Measurements from ENCODE around the gene HSPB2.
A peak's percentile ranks its signal among the peaks of the same experiment; 100 is the strongest.
"Not testable (repeated sequence)": the region's sequence is repeated elsewhere in the genome, so short reads cannot be mapped to it uniquely, and the experiment has no call there.

The HSPB2 gene

DNA sequence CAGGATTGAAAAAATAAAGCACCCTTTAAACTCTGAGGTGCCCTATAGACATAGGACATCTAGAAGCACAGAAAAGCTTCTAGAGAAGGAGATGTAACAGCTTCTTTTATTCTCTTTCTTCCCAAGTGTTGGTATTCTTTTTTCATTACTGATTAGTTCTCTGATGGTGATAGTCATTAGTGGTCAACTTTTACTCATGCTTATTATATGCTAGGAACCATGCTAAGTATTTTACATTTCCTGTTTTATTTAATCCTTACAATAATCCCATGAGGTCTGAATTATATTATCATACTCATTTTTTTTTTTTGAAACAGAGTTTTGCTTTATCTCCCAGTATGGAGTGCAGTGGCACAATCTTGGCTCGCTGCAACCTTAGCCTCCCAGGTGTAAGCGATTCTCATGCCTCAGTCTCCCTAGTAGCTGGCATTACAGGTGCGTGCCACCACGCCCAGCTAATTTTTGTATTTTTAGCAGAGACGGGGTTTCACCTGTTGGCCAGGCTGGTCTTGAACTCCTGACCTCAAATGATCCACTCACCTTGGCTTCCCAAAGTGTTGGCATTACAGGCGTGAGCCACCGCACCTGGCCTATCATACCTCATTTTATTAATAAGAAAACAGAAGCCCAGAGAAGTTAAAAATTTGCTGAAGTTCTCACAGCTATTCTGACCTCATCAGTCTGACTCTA lies 9.2 kb downstream of the HSPB2 start:
- TF ChIP-seq POLR2A (IDR thresholded peaks at IDR 0.05; ENCODE audit: low read length): no peak
- TF ChIP-seq GATA1 (IDR thresholded peaks at IDR 0.05; ENCODE audit: low read depth, low read length): no peak
- no peak for DNase-seq

GRCh38 chr11:111922803-111923202 lies 10.3 kb downstream of the HSPB2 start:
- DNase-seq: peak in 1 of 2 experiments; percentile 52
- TF ChIP-seq GATA1 (IDR thresholded peaks at IDR 0.05; ENCODE audit: low read depth, low read length) (no peak), POLR2A (IDR thresholded peaks at IDR 0.05; ENCODE audit: low read length) (no peak)

DNA sequence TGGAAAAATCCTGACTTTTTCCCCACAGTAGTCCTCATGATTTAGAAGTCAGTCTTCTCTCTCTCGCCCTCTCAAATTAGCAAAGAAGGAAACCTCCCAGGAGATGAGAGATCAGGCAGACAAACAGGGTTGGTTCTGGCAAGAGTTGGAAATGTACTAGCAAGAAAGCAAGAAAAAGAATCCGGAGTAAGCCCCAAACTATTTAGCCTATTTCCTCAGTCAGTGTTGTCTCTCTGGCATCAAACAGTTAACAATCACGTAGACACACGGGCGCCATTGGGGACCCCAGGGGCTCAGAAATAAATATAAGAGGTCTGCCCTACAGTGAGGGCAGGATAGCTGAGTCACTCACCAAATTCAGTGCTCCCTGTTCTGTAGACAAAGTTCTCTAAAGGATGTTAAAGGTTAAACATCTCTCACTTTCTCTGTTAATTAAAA lies 10.8 kb downstream of the HSPB2 start:
- DNase-seq: no peak
- no peak for TF ChIP-seq GATA1 (IDR thresholded peaks at IDR 0.05; ENCODE audit: low read depth, low read length)
- no peak for TF ChIP-seq POLR2A (IDR thresholded peaks at IDR 0.05; ENCODE audit: low read length)

DNA sequence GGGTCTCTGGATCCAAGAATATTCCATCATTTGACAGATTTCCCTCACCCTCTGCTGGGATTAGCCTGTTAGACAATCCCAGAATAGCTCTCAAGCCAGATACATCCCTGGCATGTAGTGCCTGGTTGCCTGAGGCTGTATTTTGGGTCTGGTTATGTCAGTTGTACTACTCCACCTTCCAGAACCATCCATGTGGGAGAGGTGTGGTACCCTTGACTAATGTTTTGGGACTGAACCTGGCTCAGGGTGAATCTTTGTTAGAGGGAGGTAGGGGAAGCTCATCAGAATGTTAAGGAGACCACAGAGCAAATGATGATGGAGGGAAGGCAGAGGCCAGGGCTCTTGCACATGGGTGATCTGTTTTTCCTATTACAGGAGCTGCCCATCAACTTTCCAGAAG lies 11.4 kb downstream of the HSPB2 start:
- DNase-seq: no peak
- TF ChIP-seq POLR2A (IDR thresholded peaks at IDR 0.05; ENCODE audit: low read length) (no peak), GATA1 (IDR thresholded peaks at IDR 0.05; ENCODE audit: low read depth, low read length) (no peak)

GRCh38 chr11:111925953-111926352 lies 13.4 kb downstream of the HSPB2 start:
- no peak for DNase-seq
- no peak for TF ChIP-seq POLR2A (IDR thresholded peaks at IDR 0.05; ENCODE audit: low read length)
- no peak for TF ChIP-seq GATA1 (IDR thresholded peaks at IDR 0.05; ENCODE audit: low read depth, low read length)

- TF ChIP-seq GATA1 (IDR thresholded peaks at IDR 0.05; ENCODE audit: low read depth, low read length) (no peak), POLR2A (IDR thresholded peaks at IDR 0.05; ENCODE audit: low read length) (peak; percentile 86)
- peak; percentile 100 for DNase-seq
Observed at GRCh38 chr11:111926505-111927391, 14.2 kb downstream of the HSPB2 start.

GRCh38 chr11:111930472-111930871 lies 17.9 kb downstream of the HSPB2 start:
- DNase-seq: no peak
- TF ChIP-seq POLR2A (IDR thresholded peaks at IDR 0.05; ENCODE audit: low read length) (no peak), GATA1 (IDR thresholded peaks at IDR 0.05; ENCODE audit: low read depth, low read length) (no peak)

DNA sequence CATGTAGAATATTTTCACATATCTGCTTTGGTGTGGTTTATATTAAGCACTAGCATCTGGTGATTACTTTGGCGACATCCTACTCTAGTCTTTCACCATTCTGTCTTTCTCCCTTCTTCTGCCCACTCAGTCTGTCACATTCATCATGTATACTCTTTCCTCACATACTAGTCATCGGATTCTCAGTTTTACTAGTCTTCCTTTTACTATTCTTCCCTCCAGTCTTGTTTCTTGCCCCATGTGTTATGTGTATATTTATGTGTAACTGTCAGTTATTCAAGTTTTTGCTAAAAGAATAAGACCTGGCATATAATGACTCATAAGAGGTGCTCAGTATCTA lies 20.0 kb downstream of the HSPB2 start:
- TF ChIP-seq POLR2A (IDR thresholded peaks at IDR 0.05; ENCODE audit: low read length) (no peak), GATA1 (IDR thresholded peaks at IDR 0.05; ENCODE audit: low read depth, low read length) (no peak)
- no peak for DNase-seq

GRCh38 chr11:111933176-111933575 lies 20.6 kb downstream of the HSPB2 start:
- DNase-seq: not testable (repeated sequence)

GRCh38 chr11:111933872-111934271 lies 21.3 kb downstream of the HSPB2 start:
- TF ChIP-seq GATA1 (IDR thresholded peaks at IDR 0.05; ENCODE audit: low read depth, low read length): no peak
- DNase-seq: no peak

GRCh38 chr11:111934306-111934705 lies 21.8 kb downstream of the HSPB2 start:
- no peak for DNase-seq
- TF ChIP-seq GATA1 (IDR thresholded peaks at IDR 0.05; ENCODE audit: low read depth, low read length) (no peak), POLR2A (IDR thresholded peaks at IDR 0.05; ENCODE audit: low read length) (no peak)

DNA sequence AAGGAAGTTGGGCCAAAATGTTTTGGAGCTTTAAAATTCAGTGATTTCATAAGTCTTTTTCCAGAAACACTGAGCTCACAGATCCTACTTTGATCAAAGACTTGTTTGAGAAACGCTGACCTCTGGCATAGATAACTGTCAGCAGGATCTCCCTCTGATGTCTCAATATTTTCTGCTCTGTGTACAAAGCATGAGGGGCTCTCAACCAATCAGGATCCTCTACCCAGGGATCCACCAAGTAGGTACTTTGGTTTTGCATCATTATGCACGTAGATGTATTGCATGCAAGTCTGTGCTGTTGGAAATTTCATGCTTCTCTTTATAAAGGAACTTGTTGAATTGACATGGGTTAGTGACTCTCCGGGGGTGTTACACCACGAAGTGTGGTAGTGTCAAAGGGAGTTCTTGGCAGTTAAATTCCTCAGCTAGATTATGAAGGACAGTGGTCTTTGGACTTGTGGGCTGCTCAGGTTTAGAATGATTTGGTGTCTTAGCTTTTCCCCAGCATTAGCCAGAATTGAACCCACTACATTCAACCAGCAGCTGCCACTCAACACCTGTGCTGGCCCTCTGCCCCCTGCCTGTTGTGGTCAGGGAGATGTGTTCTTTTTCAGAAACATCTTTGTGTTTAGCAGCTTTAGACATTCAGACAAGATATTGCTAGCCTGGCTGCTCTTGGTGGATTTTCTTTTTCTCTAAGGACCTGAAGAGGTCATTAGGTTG lies 22.9 kb downstream of the HSPB2 start:
- no peak for TF ChIP-seq POLR2A (IDR thresholded peaks at IDR 0.05; ENCODE audit: low read length)
- TF ChIP-seq GATA1 (IDR thresholded peaks at IDR 0.05; ENCODE audit: low read depth, low read length): no peak
- DNase-seq: peak in 1 of 2 experiments; percentile 13

DNA sequence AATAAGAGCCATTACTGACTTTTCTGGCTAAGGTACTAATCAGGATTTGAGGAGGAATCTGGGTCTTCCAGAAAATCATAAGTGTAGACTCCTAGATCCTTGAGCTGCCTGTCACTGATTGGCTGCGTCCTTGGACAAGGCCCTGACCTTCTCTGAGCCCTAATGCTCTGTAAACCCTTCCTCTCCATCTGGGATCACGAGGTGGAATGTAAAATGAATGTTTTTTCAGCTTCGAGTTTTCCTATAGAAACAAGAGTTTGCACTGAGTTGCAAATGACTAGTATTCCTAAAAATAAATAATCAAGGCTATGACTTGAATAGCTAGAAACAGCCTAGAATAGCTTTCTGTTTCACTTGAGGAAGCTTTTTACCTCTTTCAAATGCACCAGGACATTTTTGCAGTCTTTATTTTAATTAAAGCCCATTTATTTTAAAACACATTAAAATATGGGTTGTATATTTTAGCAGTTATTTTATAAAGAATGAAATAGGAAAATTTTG lies 23.6 kb downstream of the HSPB2 start:
- no peak for DNase-seq
- no peak for TF ChIP-seq GATA1 (IDR thresholded peaks at IDR 0.05; ENCODE audit: low read depth, low read length)
- TF ChIP-seq POLR2A (IDR thresholded peaks at IDR 0.05; ENCODE audit: low read length): no peak

DNA sequence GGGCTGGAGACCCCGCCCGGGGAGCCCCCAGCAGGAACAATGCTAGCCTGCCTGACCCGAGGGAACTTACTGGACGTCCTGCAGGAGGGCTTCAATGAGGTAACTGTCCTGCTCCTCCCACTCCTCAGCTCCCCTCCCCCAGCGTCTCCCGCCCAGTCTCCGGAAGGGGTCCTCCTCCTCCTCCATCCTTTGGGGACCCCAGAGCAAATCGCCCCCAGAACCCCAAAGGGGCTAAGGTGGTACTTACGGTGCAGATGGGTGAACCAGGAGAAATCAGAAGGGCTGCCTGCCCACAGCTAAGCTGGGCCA lies 24.9 kb downstream of the HSPB2 start:
- no peak for DNase-seq
- TF ChIP-seq GATA1 (IDR thresholded peaks at IDR 0.05; ENCODE audit: low read depth, low read length): no peak
- TF ChIP-seq POLR2A (IDR thresholded peaks at IDR 0.05; ENCODE audit: low read length): no peak
